Measurements from ENCODE around the gene SARNP. TPM values are rescaled to one million over a fixed set of nuclear protein-coding genes. Genes with fewer than 3 reads are reported as not detected.

The SARNP gene
- total and polyA plus RNA-seq, 10 of the 15 experiments (the other 5 are each of a cell fraction or from before 2014, with no cell fraction given): 77.6 to 445 (median 188) TPM

DNA sequence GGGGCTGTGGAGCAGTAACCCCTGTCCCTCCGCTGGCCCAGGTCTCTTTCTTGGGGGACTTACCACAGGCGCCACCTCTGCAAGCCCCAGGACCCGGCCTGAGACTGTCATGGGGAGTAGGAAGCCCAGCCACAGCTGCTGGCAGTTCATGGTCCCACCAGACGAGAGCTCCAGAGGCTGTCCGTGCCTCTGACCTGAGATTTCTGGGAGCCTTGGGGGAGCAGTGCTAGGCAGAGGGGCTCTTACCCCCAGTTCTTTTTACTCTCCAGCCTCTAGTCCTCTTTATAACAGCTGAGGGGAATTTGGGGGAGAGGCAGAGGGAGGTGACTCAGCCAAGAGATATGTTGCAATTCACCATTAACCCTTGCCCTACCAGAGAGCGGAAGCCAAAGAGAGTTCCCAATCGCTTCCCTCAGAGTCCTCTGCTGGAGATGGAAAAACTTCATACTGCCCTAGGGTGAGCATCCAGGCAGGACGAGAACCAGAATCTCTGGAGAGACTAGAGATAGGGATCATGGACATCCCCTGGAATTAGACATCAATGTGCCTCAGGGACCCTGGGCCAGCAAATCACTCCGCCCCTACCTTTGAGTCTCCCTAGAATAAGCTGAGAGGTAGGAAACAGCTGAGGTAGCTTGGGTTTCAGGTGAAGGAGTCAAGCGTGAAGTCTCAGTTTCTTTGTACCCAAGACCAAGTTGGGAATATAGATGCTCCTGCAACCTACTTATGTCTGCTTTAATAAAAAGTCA is 25.3 kb upstream of the SARNP start, which contains the start of gene MMP19:
Gene MMP19 (minus strand): TSS at position 256 of the 749 bp plus-strand sequence. CDS start 106 bp downstream, at position 150.
- Histone ChIP-seq H3K4me3 (no peak within 1 kb of the TSS), H4K20me1 (ENCODE audit: control insufficient read depth, insufficient read depth) (no peaks in the 10 kb centered on the region), H3K27me3 (replicated peaks in 1 of 2; ENCODE audit: control insufficient read depth in 2 of 2, insufficient read depth in 2 of 2, low read length in 1 of 2) (no peaks in the 10 kb centered on the region; a peak in 1 of 4 replicates), H3K9me3 (replicated peaks; ENCODE audit: control insufficient read depth, insufficient read depth, low read length) (no peaks in the 10 kb centered on the region), H2AFZ (ENCODE audit: control insufficient read depth, low read depth, low read length) (no peak within 1 kb of the TSS), H3K27ac (ENCODE audit: control insufficient read depth, insufficient read depth) (no peak within 1 kb of the TSS), H3K4me2 (ENCODE audit: control insufficient read depth, insufficient read depth) (no peak within 1 kb of the TSS), H3K9ac (ENCODE audit: control insufficient read depth, insufficient read depth, low read length) (no peak within 1 kb of the TSS), H3K36me3 (ENCODE audit: control insufficient read depth in 2 of 2, insufficient read depth in 2 of 2, low read length in 1 of 2) (no peaks in the 10 kb centered on the region), H3K4me1 (ENCODE audit: control insufficient read depth, insufficient read depth, low read length) (no peaks in the 10 kb centered on the region; the same call in 1 of the 2 replicates), H3K79me2 (ENCODE audit: control insufficient read depth, insufficient read depth, low read length) (no peaks in the 10 kb centered on the region)
- no peak for FAIRE-seq
- BruUV-seq (replicated peaks): no TSS peak
- ChIA-PET CTCF (interaction anchor here (1.0 to 1.2 kb wide), 2 partner anchors 84 to 104 kb away, joined by 3 read pairs; no protein-coding TSS in a partner anchor), SMC1A (ENCODE audit: uncharacterized antibody, unreplicated experiment) (no interaction called here), RAD21 (ENCODE audit: unreplicated experiment) (interaction anchor here (1.2 kb wide), 1 partner anchor 105 kb away, joined by 4 read pairs; no protein-coding TSS in a partner anchor), POLR2A (interaction anchor here (0.6 kb wide), 1 partner anchor 16 kb away, joined by 4 read pairs; no protein-coding TSS in a partner anchor)
- in situ Hi-C loops (cut with MboI): no loop called here
- no peak; the same call in 2 of the 3 replicates for ATAC-seq
- intact Hi-C loops (cut with micrococcal nuclease; ENCODE audit: unreplicated experiment): no loop called here
- DNase-seq (ENCODE audit: low read depth, low spot score): no peak
- WGBS (ENCODE audit: insufficient coverage, insufficient replicate concordance, low lambda C conversion rate, missing lambda C conversion rate): 40% methylated on average over 10 of the region's 10 CpGs
- TF ChIP-seq, protein P1, sequence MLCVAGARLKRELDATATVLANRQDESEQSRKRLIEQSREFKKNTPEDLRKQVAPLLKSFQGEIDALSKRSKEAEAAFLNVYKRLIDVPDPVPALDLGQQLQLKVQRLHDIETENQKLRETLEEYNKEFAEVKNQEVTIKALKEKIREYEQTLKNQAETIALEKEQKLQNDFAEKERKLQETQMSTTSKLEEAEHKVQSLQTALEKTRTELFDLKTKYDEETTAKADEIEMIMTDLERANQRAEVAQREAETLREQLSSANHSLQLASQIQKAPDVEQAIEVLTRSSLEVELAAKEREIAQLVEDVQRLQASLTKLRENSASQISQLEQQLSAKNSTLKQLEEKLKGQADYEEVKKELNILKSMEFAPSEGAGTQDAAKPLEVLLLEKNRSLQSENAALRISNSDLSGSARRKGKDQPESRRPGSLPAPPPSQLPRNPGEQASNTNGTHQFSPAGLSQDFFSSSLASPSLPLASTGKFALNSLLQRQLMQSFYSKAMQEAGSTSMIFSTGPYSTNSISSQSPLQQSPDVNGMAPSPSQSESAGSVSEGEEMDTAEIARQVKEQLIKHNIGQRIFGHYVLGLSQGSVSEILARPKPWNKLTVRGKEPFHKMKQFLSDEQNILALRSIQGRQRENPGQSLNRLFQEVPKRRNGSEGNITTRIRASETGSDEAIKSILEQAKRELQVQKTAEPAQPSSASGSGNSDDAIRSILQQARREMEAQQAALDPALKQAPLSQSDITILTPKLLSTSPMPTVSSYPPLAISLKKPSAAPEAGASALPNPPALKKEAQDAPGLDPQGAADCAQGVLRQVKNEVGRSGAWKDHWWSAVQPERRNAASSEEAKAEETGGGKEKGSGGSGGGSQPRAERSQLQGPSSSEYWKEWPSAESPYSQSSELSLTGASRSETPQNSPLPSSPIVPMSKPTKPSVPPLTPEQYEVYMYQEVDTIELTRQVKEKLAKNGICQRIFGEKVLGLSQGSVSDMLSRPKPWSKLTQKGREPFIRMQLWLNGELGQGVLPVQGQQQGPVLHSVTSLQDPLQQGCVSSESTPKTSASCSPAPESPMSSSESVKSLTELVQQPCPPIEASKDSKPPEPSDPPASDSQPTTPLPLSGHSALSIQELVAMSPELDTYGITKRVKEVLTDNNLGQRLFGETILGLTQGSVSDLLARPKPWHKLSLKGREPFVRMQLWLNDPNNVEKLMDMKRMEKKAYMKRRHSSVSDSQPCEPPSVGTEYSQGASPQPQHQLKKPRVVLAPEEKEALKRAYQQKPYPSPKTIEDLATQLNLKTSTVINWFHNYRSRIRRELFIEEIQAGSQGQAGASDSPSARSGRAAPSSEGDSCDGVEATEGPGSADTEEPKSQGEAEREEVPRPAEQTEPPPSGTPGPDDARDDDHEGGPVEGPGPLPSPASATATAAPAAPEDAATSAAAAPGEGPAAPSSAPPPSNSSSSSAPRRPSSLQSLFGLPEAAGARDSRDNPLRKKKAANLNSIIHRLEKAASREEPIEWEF (IDR thresholded peaks at IDR 0.05; ENCODE audit: insufficient replicate concordance, low read depth, low read length): no peak
- no peak for TF ChIP-seq WRNIP1 (IDR thresholded peaks at IDR 0.05; ENCODE audit: borderline replicate concordance, low read depth, low read length)
- no peak for TF ChIP-seq E4F1 (IDR thresholded peaks at IDR 0.05; ENCODE audit: borderline replicate concordance, partially characterized antibody)
- TF ChIP-seq TCF12 (IDR thresholded peaks at IDR 0.05; ENCODE audit: low read depth, low read length): no peak
- TF ChIP-seq, protein P2, sequence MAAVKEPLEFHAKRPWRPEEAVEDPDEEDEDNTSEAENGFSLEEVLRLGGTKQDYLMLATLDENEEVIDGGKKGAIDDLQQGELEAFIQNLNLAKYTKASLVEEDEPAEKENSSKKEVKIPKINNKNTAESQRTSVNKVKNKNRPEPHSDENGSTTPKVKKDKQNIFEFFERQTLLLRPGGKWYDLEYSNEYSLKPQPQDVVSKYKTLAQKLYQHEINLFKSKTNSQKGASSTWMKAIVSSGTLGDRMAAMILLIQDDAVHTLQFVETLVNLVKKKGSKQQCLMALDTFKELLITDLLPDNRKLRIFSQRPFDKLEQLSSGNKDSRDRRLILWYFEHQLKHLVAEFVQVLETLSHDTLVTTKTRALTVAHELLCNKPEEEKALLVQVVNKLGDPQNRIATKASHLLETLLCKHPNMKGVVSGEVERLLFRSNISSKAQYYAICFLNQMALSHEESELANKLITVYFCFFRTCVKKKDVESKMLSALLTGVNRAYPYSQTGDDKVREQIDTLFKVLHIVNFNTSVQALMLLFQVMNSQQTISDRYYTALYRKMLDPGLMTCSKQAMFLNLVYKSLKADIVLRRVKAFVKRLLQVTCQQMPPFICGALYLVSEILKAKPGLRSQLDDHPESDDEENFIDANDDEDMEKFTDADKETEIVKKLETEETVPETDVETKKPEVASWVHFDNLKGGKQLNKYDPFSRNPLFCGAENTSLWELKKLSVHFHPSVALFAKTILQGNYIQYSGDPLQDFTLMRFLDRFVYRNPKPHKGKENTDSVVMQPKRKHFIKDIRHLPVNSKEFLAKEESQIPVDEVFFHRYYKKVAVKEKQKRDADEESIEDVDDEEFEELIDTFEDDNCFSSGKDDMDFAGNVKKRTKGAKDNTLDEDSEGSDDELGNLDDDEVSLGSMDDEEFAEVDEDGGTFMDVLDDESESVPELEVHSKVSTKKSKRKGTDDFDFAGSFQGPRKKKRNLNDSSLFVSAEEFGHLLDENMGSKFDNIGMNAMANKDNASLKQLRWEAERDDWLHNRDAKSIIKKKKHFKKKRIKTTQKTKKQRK (IDR thresholded peaks at IDR 0.05; ENCODE audit: low read depth, low read length): no peak
- no peak for TF ChIP-seq NR2C2 (IDR thresholded peaks at IDR 0.05; ENCODE audit: borderline replicate concordance, control insufficient read depth, insufficient read length, low read depth)
- no peak for TF ChIP-seq GATAD2B (conservative IDR thresholded peaks at IDR 0.05; ENCODE audit: low read depth)
- TF ChIP-seq, protein P3, sequence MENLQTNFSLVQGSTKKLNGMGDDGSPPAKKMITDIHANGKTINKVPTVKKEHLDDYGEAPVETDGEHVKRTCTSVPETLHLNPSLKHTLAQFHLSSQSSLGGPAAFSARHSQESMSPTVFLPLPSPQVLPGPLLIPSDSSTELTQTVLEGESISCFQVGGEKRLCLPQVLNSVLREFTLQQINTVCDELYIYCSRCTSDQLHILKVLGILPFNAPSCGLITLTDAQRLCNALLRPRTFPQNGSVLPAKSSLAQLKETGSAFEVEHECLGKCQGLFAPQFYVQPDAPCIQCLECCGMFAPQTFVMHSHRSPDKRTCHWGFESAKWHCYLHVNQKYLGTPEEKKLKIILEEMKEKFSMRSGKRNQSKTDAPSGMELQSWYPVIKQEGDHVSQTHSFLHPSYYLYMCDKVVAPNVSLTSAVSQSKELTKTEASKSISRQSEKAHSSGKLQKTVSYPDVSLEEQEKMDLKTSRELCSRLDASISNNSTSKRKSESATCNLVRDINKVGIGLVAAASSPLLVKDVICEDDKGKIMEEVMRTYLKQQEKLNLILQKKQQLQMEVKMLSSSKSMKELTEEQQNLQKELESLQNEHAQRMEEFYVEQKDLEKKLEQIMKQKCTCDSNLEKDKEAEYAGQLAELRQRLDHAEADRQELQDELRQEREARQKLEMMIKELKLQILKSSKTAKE (IDR thresholded peaks at IDR 0.05; ENCODE audit: low read depth, poor library complexity, severe bottlenecking): no peak

Measured in GM12878 (cell line).